Measurements from ENCODE around the gene RER1. TPM values are rescaled to one million over a fixed set of nuclear protein-coding genes. Genes with fewer than 3 reads are reported as not detected.

RER1 gene
- total RNA-seq, 1 experiment from 2014 or later = 155 TPM

DNA sequence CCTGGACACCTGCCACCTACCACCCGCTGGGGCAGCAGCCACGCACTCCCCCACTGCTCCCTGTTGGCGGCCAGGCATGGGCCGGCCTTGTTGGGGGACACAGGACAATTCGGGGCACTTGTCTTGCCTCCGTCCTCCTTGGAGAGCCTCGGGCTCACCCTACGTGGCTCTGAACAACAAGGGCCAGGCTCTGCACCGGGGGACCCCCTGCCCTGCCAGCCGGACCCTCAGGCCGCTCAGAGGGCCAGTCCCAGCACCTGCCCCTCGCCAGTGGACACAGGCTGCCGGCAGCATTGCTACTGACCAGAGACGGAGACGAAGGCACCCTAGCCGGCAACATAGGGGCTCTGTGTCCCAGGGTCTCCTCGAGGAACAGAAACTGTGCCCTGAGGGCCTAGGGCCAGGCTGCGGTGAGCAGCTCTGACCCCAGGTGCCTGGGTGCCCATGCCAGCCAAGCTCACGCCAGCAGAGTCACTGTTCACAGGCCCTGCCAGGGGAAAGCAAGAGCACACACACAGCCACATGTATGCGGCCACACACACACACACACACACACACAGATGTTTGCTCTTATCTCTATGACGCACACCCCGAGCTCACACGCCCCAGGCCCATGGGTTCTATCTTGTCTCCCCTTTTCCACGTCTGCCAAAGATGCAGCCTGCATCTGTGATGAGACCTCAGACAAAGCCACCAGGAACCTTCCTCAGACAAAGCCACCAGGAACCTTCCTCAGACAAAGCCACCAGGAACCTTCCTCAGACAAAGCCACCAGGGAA lies 46.2 kb upstream of the RER1 start:
- no peaks in the 10 kb centered on the region for H3K79me2 ChIP-seq (ENCODE audit: insufficient read depth, low read length)
- ATAC-seq (no peak), DNase-seq (ENCODE audit: low read depth, low spot score) (no peak)
- no TSS peak for BruUV-seq (replicated peaks)
- H3K36me3 ChIP-seq (ENCODE audit: control insufficient read depth in 1 of 2, insufficient read depth in 2 of 2, low read length in 2 of 2) = no peaks in the 10 kb centered on the region
- H2AFZ ChIP-seq (ENCODE audit: low read depth, low read length, poor library complexity, severe bottlenecking) = no peak overlapping the region
- no peaks in the 10 kb centered on the region for H3K27me3 ChIP-seq (ENCODE audit: insufficient read depth, low read length)
- intact Hi-C loops (cut with micrococcal nuclease) = no loop called here
- no peak overlapping the region for H3K9ac ChIP-seq (ENCODE audit: low read length)
- no peak overlapping the region for H3K4me2 ChIP-seq (ENCODE audit: low read length)
- ChIA-PET RAD21 (ENCODE audit: low non-redundant PET in 1 of 2, low total read pairs in 2 of 2, uncharacterized antibody in 2 of 2, unreplicated experiment in 2 of 2) (no interaction called here), POLR2A (no interaction called here), CTCF (no interaction called here)
- no peaks in the 10 kb centered on the region for H3K4me1 ChIP-seq (ENCODE audit: control insufficient read depth in 1 of 2, insufficient read depth in 2 of 2, low read length in 2 of 2)
- no peaks in the 10 kb centered on the region for H3K9me2 ChIP-seq (ENCODE audit: insufficient read depth)
- no peaks in the 10 kb centered on the region for H4K20me1 ChIP-seq (ENCODE audit: insufficient read depth)
- no peaks in the 10 kb centered on the region for H3K9me3 ChIP-seq (ENCODE audit: control insufficient read depth in 1 of 2, insufficient read depth in 1 of 2, low read depth in 1 of 2, low read length in 2 of 2)
- no peak for TF ChIP-seq POLR2A (IDR thresholded peaks at IDR 0.05; ENCODE audit: borderline replicate concordance, extremely low read depth, insufficient read depth, insufficient read length)
- no peak for TF ChIP-seq POLR2AphosphoS5 (IDR thresholded peaks at IDR 0.05; ENCODE audit: low read depth, low read length)
- TF ChIP-seq SP1 (IDR thresholded peaks at IDR 0.05; ENCODE audit: low read depth) = no peak
- TF ChIP-seq TCF7L2 (IDR thresholded peaks at IDR 0.05; ENCODE audit: borderline replicate concordance, extremely low read depth, insufficient read depth, insufficient read length) = no peak
- TF ChIP-seq REST (IDR thresholded peaks at IDR 0.05; ENCODE audit: low read depth) = no peak
- no peak for TF ChIP-seq RAD21 (IDR thresholded peaks at IDR 0.05; ENCODE audit: low read depth)
- no peak for TF ChIP-seq EZH2 (IDR thresholded peaks at IDR 0.05)
- no peak for TF ChIP-seq EZH2phosphoT487 (IDR thresholded peaks at IDR 0.05; ENCODE audit: borderline replicate concordance)
- TF ChIP-seq CEBPB (IDR thresholded peaks at IDR 0.05; ENCODE audit: low read depth) = no peak
- no peak for TF ChIP-seq SRF (IDR thresholded peaks at IDR 0.05; ENCODE audit: low read depth)
- TF ChIP-seq SIN3A (IDR thresholded peaks at IDR 0.05; ENCODE audit: low read depth) = no peak
- TF ChIP-seq FOSL1 (IDR thresholded peaks at IDR 0.05; ENCODE audit: low read depth) = no peak
- no peak for TF ChIP-seq CTCF (IDR thresholded peaks at IDR 0.05 in 2 of 3, conservative IDR thresholded peaks at IDR 0.05 in 1 of 3; ENCODE audit: borderline replicate concordance in 1 of 3, insufficient read depth in 1 of 3, low read depth in 2 of 3, low read length in 2 of 3)
- TF ChIP-seq MAX (IDR thresholded peaks at IDR 0.05) = no peak
- TF ChIP-seq YY1 (IDR thresholded peaks at IDR 0.05; ENCODE audit: extremely low read depth, insufficient replicate concordance, low read depth, low read length) = no peak
- TF ChIP-seq JUND (IDR thresholded peaks at IDR 0.05) = no peak
- TF ChIP-seq ZFX (IDR thresholded peaks at IDR 0.05) = no peak
- TF ChIP-seq, protein P1, sequence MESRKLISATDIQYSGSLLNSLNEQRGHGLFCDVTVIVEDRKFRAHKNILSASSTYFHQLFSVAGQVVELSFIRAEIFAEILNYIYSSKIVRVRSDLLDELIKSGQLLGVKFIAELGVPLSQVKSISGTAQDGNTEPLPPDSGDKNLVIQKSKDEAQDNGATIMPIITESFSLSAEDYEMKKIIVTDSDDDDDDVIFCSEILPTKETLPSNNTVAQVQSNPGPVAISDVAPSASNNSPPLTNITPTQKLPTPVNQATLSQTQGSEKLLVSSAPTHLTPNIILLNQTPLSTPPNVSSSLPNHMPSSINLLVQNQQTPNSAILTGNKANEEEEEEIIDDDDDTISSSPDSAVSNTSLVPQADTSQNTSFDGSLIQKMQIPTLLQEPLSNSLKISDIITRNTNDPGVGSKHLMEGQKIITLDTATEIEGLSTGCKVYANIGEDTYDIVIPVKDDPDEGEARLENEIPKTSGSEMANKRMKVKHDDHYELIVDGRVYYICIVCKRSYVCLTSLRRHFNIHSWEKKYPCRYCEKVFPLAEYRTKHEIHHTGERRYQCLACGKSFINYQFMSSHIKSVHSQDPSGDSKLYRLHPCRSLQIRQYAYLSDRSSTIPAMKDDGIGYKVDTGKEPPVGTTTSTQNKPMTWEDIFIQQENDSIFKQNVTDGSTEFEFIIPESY (IDR thresholded peaks at IDR 0.05; ENCODE audit: extremely low read depth, insufficient replicate concordance, low read length) = no peak
- no peak overlapping the region for H3K4me3 ChIP-seq (replicated peaks in 1 of 2; ENCODE audit: low read depth in 1 of 2, low read length in 2 of 2)
- H3K27ac ChIP-seq (ENCODE audit: low read depth, low read length) = no peak overlapping the region
